ENCODE results near the gene RBPJ.
A peak's percentile ranks its signal among the peaks of the same experiment; 100 is the strongest.

RBPJ gene

GRCh38 chr4:26369581-26369980 is 48.8 kb downstream of the RBPJ start:
- TF ChIP-seq, protein P1, sequence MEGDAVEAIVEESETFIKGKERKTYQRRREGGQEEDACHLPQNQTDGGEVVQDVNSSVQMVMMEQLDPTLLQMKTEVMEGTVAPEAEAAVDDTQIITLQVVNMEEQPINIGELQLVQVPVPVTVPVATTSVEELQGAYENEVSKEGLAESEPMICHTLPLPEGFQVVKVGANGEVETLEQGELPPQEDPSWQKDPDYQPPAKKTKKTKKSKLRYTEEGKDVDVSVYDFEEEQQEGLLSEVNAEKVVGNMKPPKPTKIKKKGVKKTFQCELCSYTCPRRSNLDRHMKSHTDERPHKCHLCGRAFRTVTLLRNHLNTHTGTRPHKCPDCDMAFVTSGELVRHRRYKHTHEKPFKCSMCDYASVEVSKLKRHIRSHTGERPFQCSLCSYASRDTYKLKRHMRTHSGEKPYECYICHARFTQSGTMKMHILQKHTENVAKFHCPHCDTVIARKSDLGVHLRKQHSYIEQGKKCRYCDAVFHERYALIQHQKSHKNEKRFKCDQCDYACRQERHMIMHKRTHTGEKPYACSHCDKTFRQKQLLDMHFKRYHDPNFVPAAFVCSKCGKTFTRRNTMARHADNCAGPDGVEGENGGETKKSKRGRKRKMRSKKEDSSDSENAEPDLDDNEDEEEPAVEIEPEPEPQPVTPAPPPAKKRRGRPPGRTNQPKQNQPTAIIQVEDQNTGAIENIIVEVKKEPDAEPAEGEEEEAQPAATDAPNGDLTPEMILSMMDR (IDR thresholded peaks at IDR 0.05; ENCODE audit: low read length, missing control alignments) = no peak
- DNase-seq (ENCODE audit: low read depth) = no peak
- H3K4me3 ChIP-seq (replicated peaks; ENCODE audit: low read depth, low read length) = no peak overlapping the region

GRCh38 chr4:26372076-26372475 is 51.3 kb downstream of the RBPJ start:
- H3K4me3 ChIP-seq (replicated peaks; ENCODE audit: low read depth, low read length) = no peak overlapping the region
- no peak for DNase-seq (ENCODE audit: low read depth)
- TF ChIP-seq, protein P1 (IDR thresholded peaks at IDR 0.05; ENCODE audit: low read length, missing control alignments) = no peak

- peak; percentile 77 for DNase-seq (ENCODE audit: low read depth)
- TF ChIP-seq, protein P1 (IDR thresholded peaks at IDR 0.05; ENCODE audit: low read length, missing control alignments) = no peak
- no peak overlapping the region for H3K4me3 ChIP-seq (replicated peaks; ENCODE audit: low read depth, low read length)
Observed at GRCh38 chr4:26372525-26373172, 51.8 kb downstream of the RBPJ start.

DNA sequence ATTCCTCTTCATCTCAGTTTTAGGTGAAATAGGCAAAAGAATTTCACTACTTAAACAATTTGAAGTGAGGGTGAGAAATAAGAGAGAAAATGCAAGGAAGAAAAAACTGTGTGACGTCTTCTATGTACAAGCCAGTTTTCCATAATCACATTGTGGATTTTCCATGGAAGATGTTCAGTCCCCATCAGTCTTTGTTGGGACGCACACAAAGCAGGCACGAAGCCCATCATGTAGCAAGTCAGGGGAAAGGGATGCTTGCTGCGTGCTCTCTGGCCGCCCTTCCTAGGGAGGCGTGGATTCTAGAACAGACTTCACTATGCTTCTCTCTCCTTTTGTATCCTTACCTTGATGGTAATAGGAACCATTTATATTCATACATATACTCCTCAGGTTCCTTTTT is 54.7 kb downstream of the RBPJ start:
- no peak overlapping the region for H3K4me3 ChIP-seq (replicated peaks; ENCODE audit: low read depth, low read length)
- TF ChIP-seq, protein P1 (IDR thresholded peaks at IDR 0.05; ENCODE audit: low read length, missing control alignments) = no peak
- no peak for DNase-seq (ENCODE audit: low read depth)

DNA sequence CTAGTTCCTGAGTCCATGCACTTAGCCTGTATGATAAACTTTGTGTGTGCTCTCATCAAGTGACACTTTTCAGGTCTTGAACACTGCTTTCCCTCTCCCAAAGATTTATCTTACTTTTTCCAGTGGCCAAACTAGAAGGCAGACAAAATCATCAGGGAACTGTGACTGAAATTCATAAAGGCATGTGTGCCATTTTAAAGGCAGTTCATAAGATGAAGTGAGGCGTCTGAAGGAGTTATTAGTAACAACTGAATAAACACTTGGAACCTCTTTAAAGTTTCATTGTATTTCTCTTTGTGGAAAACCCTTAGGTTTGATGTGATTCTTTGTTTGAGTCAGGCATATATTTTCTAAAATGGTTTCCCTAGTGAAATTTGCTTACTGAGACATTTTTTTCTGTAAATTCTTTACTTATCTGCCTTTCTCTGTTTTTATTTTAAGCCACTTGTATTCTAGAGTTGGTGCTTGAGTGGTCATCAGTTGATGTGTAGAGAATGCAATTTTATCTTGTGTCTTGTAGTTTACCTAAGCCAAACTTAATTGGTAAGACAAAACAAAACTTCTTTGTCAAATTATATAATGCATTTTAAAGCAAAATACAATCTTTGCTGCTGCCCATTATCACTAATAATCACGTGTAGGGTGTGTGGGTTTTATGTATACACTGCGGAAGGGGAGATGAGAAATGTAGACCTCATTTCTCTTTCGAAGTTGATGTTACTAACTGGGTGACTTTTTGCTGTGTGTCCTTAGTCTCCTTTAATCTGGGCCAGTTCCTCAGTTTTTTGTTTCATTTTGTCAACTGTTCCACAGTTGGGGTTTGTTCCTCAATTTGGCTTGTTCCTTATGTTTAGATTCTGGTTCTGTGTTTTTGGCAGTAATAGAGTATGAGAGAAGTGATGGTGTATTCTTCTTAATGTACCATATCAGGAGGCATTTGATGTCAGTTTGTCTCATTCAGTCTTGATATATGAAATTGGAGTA is 56.8 kb downstream of the RBPJ start:
- TF ChIP-seq, protein P1 (IDR thresholded peaks at IDR 0.05; ENCODE audit: low read length, missing control alignments) = no peak
- no peak overlapping the region for H3K4me3 ChIP-seq (replicated peaks; ENCODE audit: low read depth, low read length)
- no peak for DNase-seq (ENCODE audit: low read depth)

GRCh38 chr4:26379837-26380236 is 59.0 kb downstream of the RBPJ start:
- H3K4me3 ChIP-seq (replicated peaks; ENCODE audit: low read depth, low read length) = no peak overlapping the region
- DNase-seq (ENCODE audit: low read depth) = no peak
- TF ChIP-seq, protein P1 (IDR thresholded peaks at IDR 0.05; ENCODE audit: low read length, missing control alignments) = no peak

Measured in fibroblast of pulmonary artery (primary cell).